AG09309 (cell line): ENCODE data around the gene MAMSTR.

Experiments used
- DNase-seq: peaks from one replicate; pipeline ENCODE4 v3.0.0-alpha.2; 2010; ENCODE audit warnings: low read depth
- H3K4me3 ChIP-seq: 2 replicates; pipeline ENCODE4 v1.5.1; 2011; ENCODE audit warnings: mild to moderate bottlenecking, low read depth, low read length, moderate library complexity; ENCODE audit not compliant: control insufficient read depth
- TF ChIP-seq, protein P1 (sequence below): IDR thresholded peaks from 2 replicates; pipeline ENCODE4 v1.5.1; 2011; ENCODE audit warnings: mild to moderate bottlenecking, low read depth, low read length, inconsistent platforms; ENCODE audit not compliant: insufficient read depth, control insufficient read depth; ENCODE audit errors: missing control alignments

Gene MAMSTR

DNA sequence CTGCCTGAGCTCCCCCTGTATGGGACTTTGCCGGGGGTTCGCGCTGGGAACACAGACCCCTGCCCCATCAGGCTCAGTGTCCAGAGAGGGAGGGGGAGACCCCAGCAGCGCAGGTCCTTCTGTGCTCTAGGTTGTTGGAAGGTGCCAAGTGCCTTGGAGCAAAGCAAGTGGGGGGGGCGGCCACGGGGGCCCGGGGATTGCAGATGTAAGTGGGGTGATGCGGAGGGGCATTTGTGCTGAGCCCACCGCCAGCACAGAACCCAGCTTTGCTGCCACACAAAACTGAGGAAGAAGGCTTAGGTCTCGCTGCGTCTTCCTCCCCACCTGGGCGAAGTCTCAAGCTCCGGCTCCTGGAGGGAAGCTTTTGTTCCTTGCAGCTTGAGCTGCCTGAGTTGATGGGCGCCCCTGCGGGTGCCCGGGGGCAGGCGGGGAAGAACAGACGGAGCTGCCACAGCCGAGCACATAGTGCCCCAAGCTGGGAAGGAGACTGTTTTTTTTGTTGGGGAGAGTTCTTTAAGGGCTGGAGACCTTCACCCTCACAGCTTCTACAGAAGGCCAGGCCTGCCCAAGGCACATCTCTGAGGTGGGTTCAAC lies 45.2 kb downstream of the MAMSTR start:
- H3K4me3 ChIP-seq, result no peak overlapping the region
- DNase-seq, result no peak
- TF ChIP-seq, protein P1, sequence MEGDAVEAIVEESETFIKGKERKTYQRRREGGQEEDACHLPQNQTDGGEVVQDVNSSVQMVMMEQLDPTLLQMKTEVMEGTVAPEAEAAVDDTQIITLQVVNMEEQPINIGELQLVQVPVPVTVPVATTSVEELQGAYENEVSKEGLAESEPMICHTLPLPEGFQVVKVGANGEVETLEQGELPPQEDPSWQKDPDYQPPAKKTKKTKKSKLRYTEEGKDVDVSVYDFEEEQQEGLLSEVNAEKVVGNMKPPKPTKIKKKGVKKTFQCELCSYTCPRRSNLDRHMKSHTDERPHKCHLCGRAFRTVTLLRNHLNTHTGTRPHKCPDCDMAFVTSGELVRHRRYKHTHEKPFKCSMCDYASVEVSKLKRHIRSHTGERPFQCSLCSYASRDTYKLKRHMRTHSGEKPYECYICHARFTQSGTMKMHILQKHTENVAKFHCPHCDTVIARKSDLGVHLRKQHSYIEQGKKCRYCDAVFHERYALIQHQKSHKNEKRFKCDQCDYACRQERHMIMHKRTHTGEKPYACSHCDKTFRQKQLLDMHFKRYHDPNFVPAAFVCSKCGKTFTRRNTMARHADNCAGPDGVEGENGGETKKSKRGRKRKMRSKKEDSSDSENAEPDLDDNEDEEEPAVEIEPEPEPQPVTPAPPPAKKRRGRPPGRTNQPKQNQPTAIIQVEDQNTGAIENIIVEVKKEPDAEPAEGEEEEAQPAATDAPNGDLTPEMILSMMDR, result no peak

DNA sequence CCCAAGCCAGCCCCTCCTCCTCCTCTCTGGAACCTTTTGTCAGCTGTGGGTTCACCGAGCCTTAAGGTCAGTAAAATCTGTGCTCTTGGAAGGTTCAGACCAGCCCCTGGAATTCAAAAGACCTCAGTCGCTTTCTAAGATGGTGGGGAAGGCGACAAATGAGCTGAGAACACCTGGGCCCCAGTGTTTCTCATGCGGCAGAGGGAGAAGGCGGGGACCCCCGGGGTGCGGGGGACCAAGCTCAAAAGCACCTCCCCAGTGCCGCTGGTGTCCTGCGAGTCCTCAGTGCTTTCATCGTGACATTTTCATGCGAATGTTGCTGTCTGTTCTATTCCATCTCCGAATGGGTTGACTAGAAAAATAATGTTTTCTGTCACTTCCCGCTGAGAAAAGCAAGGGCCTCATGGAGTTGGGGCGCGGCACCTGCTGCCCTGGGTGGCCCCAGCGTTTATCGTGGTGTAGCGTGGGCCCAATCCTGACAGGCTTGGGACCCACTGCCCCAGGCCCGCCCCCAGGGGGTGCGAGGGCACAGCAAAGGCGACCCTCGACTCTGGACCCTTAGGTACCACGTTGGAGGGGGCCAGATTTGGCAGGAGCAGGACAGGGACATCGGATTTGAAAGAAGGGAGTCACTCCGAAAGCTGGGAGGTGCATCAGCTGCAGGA lies 46.0 kb downstream of the MAMSTR start:
- DNase-seq, result no peak
- TF ChIP-seq, protein P1, result no peak
- H3K4me3 ChIP-seq, result no peak overlapping the region

DNA sequence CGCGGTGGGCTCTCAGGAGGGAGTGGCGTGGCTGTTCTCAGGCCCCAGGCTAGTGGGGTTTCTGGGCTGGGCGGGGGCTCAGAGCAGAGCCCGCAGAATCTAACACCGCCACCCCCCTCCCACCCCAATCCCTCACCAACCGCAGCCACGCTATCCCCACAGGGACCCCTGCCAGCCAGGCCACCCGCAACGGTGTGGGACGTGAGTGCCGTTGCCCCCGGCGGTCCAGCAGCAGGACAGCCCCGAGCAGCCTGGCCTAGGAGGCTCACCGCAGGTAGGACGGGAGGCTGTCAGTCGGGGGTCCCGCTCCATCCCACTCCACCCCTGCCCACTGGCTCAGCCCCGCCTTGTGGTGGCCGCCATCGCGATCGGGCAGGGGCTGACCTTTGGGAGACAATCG lies 46.5 kb downstream of the MAMSTR start, which contains the start of gene NTN5:
NTN5 (minus strand) TSS at position 24 of the 400 bp plus-strand sequence. CDS start 2,031 bp downstream, outside the sequence.
- TF ChIP-seq, protein P1, result no peak
- H3K4me3 ChIP-seq, result no peak within 1 kb of the TSS
- no peak for DNase-seq

DNA sequence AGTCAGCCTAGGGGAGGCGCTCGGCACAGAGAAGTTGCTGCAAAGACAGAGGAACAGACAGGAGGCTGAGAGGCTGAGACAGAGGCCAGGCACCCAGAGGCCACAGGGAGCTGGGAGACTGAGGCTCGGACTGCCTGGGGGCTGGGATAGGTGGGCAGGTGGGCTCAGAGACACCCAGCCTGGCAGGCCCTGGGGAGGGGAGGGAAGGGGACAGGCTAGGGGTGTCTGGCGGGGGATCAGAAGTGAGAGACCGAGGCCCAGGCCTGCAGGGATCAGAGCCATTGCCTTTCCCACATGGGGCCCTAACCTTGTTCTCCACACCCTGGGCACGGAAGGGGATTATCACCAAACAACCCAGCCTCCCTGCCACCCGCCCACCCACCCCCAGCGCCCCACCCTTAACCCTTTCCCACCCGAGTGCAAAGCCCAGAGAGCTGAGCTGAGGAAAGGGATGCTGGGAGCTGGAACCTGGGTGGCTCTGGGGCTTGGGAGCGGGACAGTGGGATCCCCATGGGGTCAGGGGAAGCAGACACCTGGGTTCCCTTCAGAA lies 48.0 kb downstream of the MAMSTR start:
- no peak for DNase-seq
- TF ChIP-seq, protein P1, result no peak
- H3K4me3 ChIP-seq, result no peak overlapping the region

DNA sequence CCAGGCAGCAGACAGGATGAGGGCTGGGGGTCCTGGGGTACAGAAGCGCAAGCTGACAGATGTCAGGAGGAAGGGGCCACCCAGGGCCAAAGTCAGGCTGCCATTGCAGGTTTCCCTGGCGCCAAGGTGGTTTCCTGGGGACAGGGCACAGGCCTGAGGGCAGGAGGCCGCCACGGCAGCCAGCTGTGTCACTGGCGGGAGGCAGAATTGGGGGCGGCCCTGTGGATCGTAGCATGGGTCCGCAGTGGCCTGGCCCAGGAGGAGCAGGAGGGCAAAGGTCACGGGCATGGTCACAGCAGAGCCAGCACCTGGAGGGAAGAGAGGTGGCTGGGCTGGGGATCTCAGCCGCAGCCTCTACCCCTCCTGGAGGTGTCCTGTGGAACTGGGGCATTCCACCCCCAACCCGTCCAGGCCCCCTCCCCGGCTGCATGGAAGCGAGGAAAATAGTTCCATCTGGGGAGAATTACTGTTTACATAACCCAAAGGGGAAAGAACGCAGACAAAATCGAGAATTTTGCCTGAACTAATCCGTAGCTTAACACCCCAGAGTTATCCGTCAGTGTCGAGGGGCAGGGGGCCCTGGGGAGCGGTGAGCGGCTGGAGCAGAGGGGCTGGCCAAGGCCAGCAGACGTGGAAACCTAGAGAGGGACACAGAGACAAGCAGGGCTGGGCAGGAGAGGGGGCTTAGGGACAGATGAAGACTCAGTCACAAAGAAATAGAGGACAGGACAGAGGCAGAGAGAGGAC lies 48.7 kb downstream of the MAMSTR start:
- TF ChIP-seq, protein P1, result no peak
- no peak for DNase-seq
- H3K4me3 ChIP-seq, result no peak overlapping the region

DNA sequence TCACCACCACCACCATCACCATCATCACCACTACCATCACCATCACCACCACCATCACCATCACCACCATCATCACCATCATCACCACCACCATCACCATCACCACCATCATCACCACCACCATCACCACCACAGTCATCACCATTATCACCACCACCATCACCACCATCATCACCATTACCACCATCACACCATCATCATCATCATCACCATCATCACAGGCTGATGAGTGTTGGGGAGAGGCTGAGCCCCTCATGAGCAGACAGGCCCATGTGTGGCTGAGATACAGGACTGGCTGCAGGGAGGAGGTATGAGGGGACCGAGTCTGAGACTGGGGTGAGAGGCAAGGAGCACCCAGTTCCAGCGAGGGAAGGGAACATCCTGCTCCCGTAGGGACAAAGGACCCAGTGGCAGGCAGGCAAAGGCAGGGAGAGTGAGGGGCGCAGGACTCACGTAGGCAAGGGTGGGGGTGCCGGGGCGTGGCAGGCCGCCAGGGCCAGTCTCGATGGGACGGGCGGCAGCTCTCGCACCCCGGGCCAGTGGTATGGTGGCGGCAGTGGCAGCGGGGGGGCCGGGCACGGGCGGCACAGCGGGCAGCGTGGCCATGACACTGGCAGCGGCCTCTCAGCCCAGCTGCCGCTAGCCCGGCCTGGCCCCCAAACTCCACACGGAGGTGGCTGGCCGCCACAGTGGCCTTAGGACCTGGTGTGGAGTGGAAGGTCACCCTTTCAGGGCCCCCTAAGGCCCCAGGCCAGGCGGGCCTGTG lies 49.4 kb downstream of the MAMSTR start:
- TF ChIP-seq, protein P1, result no peak
- H3K4me3 ChIP-seq, result no peak overlapping the region
- no peak for DNase-seq
